Measurements from ENCODE around the gene FBXW8. TPM values are rescaled to one million over a fixed set of nuclear protein-coding genes. Genes with fewer than 3 reads are reported as not detected.
A peak's percentile ranks its signal among the peaks of the same experiment; 100 is the strongest.

The FBXW8 gene
- total RNA-seq, 1 donor from 2014 or later = 14.5 TPM

GRCh38 chr12:117037289-117038022 lies 126.7 kb downstream of the FBXW8 start:
- peak; percentile 79 for DNase-seq

DNA sequence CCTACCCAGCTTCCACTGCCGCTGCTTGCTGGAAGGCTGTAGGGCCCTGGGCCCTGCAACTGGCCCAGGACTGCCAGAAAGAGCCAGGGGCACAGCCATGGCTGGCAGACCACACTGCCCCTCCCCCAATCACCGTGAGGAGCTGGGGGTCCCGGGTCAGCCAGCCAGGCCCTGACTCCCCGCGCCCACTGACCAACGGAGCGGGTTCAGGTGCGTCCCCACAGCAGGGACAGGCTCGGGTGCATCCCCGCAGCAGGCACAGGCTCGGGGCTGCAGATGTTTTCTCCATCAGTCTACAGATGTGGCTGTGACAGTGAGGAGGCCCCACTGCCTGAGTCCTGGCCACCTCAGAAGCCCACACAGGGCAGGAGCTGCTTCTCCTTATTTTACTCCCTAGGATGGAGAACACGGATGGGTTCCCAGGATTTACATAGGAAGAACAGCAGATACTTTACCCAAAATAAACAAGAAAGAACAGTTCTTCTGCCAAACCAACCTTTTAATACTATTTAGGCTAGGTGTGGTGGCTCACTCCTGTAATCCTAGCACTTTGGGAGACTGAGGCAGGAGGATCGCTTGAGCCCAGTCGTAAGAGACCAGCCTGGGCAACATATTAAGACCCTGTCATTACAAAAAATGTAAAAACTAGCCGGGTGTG lies 127.4 kb downstream of the FBXW8 start:
- DNase-seq = no peak

- DNase-seq = no peak
Measured at GRCh38 chr12:117038919-117039318, 128.2 kb downstream of the FBXW8 start.

DNA sequence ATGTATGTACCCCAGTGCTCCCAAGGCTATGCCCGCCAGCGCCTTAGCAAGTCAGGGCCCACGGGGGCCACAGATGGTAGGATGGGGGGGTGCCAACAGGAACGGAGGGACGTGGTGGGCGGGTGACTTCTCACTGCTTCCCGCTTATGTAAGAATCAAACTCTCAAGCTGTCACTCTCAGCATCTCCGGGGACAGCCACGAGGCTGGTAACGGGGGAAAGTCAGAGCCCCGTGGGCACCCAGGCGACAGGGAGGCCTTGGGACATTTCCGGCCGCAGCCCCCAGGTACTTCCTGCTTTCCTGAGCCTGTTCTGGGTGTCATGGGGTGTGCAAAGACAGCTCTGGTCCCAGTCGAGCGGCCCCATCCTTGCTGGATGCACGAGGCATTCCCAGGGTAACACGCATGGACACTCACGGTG lies 129.2 kb downstream of the FBXW8 start:
- DNase-seq = no peak

- no peak for DNase-seq
Measured at GRCh38 chr12:117040496-117040895, 129.7 kb downstream of the FBXW8 start.

DNA sequence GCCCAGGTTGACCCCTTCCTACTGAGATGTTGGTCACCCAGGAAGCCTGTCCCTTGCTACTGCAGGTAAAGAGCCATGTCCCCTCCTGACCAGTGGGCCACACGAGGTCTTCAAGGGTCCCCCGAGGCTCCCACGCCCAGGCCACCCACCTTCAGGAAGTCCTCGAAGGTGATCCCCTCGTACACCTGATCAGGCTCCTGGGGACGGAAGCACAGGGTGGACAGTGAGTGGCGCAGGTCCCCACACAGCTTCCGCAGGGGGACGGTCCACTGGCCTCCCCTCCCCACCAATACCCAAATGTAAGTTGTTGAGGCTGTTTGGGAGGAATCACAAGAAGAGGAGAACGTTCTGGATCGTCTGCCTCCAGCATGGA lies 131.0 kb downstream of the FBXW8 start:
- DNase-seq = no peak

- DNase-seq = no peak
Measured at GRCh38 chr12:117042171-117042842, 131.6 kb downstream of the FBXW8 start.

GRCh38 chr12:117042862-117043261 lies 132.1 kb downstream of the FBXW8 start:
- no peak for DNase-seq

DNA sequence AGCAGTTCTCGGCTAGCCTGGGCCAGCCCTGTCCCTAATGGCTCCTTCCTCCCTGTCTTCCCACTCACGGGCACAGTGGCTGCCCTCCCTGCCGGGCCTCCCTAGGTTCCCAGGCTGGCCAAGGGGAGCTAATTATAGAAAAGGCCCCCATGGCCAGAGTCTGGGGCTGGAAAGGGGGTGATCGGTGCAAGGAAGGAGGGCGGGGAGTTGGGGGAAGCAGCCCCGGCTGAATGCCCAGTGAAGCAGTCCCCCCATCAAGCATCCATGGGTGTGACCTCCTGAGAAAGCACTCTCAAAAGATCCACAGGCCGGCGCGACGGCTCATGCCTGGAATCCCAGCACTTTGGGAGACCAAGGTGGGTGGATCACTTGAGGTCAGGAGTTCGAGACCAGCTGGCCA lies 133.6 kb downstream of the FBXW8 start:
- no peak for DNase-seq

DNA sequence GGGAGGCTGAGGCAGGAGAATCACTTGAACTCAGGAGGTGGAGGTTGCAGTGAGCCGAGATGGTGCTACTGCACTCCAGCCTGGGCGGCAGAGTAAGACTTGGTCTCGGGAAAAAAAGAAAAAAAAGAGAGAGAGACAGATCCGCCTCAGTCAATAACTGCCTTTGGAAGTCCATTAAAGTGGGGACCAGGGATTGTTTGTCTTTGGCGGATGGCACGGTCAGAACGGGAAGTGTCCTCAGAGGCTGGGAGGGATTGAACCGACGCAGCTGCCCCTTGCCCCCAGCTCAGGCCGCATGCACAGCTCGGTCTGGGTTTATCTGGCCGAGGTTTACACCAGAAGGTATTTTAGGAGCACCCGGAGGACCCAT lies 134.0 kb downstream of the FBXW8 start:
- no peak for DNase-seq

DNA sequence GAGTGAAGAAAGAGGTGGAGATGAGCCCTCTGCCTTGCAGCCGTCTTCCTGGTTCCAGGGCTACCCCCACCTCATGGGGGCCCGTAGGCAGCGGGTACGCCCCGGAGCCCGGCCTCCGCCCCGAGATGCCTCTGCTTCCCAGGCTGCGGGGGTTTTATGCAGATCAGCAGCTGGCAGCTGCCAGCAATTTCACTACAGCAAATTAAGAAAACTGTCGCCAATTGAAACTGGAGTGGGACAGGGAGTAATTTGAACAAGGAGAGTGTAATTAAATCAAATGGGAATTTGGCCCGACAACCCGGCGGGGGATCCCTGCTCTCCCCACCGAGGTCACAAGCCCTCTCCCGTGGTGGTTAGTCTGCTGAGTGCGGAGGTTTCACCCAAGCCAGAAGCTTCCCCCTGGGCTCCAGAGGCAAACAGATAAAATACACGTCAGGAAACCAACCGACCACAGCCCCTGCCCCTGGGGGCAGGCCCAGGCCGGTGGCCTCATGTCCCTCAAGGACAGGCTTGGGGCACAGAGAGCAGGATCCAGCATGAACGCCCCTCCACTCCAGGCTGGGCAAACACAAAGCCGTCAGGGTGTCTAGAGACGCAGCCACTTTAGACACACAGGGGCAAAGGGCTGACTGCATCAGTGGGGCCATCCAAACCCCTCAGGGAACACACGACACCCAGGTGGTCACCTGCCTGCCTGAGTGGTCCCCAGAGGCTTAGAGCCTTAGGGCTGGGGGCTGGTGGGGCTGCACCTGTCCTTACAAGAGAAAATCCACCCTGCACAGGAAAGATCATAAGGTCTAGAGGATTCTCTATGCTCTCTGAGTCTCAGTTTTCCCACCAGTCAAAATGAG lies 134.6 kb downstream of the FBXW8 start:
- DNase-seq = peak; percentile 53

- DNase-seq = no peak
Measured at GRCh38 chr12:117046011-117046369, 135.2 kb downstream of the FBXW8 start.

GRCh38 chr12:117046425-117046824 lies 135.7 kb downstream of the FBXW8 start:
- DNase-seq = no peak

DNA sequence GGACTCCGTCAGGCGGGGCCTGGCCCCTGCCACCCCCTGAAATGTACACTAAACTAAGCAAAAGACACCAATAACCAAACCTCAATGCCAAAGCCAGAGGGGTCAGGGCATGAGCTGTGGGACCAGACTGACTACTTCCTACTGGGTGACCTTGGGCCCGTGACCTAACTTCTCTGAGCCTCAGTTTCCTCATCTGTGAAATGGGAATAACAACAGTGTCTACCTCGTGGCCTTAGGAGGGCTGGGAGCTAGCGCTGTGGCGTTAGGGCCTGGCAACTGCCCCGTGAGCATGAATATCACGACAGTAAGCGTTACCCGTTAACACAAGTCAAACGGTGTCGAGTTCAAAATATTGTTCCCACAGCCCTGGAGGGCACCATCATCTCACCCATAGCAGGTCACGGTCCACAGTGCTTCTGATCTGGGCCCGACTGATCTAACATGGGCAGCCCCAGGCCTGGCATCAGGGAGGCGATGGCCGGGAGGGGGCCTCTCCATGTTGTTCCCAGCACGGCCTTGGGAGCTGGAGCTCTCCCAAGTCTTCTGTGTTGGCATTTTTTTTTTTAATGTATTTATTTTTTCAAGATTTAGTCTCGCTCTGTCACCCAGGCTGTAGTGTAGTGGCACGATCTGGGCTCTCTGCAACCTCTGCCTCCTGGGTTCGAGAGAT lies 136.2 kb downstream of the FBXW8 start:
- DNase-seq = no peak

GRCh38 chr12:117047810-117048584 lies 137.2 kb downstream of the FBXW8 start:
- peak; percentile 48 for DNase-seq

GRCh38 chr12:117048585-117048904 lies 137.8 kb downstream of the FBXW8 start:
- no peak for DNase-seq

GRCh38 chr12:117049295-117049694 lies 138.5 kb downstream of the FBXW8 start:
- DNase-seq = no peak

DNA sequence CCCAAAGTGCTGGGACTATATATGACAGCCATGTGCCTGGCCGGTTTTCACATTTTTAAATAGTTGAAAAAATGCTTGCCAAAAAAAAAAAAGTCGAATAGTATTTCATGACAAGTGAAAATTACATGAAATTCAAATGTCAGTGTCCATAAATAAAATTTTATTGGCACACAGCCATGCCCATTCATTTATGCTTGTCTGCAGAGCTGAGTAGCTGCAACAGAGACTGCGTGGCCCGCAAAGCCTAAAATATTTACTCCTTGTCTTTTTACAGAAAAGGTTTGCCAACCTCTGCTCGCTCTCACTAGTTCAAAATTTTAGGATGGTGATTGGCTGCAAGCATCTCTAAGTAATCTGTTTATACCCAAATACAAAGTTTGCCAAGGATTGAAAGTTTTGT lies 139.3 kb downstream of the FBXW8 start:
- no peak for DNase-seq

DNA sequence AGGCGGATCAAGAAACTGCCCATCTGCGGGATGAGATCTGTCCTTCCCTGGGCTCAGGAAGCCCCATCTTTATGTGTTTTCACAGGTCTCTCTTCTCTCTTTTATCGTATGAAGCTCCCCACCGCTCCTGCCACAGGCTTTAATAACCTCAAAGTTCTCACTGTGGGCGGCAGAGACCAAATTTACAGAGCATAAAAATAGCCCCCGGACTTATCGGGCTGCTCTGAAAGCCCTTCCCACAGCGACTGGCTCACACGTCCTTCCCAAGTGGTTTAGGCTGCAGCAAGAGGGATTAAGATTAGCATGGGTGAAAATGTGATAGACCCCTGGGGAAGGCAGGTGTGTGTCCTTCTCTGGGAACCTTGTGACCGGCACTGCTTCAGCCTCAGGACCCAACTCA lies 140.6 kb downstream of the FBXW8 start:
- no peak for DNase-seq

DNA sequence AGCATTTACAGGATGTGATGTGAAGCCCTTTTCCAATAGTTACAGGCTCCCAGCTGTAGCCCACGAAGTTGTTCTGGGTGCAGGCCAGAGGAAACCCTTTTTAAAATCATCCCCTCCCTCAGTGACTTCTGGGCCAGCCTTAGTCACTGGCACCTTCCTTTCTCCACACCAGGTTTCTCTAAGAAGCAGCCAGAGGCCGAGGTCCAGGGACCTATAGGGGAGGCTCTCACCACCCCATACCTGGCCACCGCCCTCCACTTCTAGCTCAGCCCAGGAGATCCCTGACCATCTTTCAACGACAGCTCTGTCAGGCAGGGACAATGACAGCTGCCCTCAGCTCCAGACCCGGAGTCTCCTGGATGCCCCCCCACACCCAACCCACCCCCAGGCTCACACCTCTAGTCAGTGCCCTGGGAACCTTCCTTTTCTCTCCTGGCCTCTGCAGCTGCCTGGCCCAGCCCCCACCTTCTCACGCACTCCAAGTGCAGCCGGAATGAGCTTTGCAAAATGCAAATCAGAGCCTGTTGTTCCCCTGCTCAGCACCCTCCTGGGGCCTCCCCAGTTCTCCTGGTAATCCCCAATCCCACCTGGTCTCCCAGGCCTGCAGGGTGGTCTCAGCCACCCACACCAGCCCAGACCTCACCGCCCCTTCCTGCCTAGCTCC lies 141.8 kb downstream of the FBXW8 start:
- DNase-seq = no peak

GRCh38 chr12:117053050-117053400 lies 142.3 kb downstream of the FBXW8 start:
- DNase-seq = no peak

Measured in tongue (tissue), 2 donors.